EH (cell line): ENCODE results near the gene MYBPC3.

ENCODE experiments used
- DNase-seq: peaks from one replicate; pipeline ENCODE4 v3.0.0-alpha.2; 2015; ENCODE audit warnings: low read depth

The MYBPC3 gene

DNA sequence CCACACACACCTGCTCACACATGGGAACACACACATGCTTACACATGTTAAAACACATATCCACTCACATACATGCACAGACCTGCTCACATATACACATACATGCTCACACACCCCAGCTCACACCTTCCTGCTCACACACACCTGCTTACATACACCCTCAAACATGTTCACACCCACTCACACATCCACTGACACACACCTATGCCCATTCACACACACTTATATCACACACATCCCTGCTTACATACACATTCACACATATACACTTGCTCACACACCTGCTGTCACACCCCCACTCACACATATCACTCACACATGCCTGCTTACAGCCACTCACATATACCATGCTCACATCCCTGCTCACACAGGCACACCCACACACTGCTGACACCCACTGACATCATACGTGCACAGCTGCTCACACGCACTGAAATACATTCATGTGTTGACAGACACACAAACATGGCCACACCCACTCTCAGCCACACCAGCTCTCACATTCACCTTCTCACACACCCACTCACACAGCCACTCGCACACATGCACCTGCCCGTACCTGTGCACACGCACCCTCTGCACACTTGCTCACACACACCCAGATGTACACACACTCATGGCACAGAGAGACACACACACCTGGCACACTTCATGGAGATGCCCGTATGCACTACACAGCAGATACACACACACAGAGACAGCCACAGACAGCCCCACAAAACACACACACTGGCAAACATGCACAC lies 5.7 kb upstream of the MYBPC3 start:
- no peak for DNase-seq

GRCh38 chr11:47356998-47357329 lies 4.5 kb upstream of the MYBPC3 start:
- no peak for DNase-seq

GRCh38 chr11:47356129-47356997 lies 3.9 kb upstream of the MYBPC3 start:
- no peak for DNase-seq

DNA sequence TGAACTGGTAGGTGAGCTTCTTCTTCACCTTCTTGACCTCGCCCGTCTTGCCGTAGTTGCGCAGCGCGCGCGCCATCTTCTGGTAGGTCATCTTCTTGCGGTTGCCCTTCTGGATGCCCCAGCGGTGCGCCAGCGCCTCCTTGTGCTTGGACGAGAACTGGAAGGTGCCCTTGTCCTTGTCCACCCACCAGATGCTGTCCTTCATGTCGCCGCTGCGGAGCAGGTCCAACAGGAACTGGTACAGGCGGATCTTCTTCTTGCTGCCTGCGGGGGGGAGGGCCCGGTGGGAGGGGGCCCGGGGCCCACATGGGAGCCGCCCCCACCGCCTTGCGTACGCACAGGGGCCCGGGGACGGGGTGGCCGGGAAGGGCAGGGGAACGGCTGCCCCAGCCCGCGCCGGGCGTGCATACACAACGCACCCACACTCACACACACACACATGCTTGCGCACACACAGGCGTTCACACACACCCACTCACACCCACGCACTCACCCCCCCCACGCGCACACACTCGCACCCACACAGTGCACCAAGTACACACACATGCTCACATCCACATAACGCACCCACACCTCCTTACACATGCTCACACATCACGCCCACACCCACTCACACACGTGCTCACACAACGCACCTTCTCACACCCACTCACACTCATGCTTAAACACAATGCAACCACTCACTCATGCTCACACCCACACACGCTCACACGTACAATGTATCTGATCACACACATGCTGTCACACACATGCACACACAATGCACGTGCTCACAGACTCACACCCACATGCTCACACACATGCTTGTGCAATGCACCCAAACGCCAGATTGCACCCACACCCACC lies 3.0 kb upstream of the MYBPC3 start:
- peak; percentile 89 for DNase-seq

GRCh38 chr11:47354913-47355282 lies 2.4 kb upstream of the MYBPC3 start:
- no peak for DNase-seq

DNA sequence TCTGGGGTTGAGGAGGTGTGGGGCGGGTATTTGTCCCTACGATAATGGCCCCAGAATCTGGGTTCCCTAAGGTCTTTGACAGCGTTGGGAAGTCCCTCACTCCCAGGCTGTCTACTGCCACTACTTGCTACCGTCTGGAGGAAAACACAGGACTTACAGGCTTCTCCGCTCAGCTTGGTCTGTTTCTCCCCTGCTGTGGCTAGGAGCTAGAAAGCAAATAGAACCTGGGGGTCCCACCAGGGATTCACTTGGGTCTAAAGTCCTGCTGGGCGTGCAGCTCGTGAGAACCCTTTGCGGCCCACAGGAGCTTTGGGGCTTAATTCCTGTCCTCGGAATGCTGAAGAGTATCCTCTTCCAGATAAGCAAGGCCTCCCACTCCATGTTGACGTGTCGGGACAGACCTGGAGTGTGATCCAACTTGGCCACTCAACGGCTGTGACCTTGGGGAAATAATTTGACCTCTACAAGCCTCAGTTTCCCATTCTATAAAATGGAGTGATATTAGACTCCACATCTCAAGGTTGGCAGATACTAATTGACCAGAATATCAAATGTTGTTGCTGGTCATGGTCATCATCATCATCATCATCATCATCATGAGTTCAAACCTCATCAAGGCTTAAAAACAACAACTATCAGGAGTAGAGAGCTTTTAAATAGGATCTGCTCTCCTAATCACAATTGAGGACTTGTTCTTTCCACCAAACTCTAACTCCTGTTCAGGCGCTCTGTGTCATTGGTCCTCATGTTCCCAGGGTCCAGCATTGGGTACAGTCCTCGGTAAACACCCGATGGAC lies 1.7 kb upstream of the MYBPC3 start:
- DNase-seq: no peak

- no peak for DNase-seq
Observed at GRCh38 chr11:47351156-47352126, 1.1 kb downstream of the MYBPC3 start.

DNA sequence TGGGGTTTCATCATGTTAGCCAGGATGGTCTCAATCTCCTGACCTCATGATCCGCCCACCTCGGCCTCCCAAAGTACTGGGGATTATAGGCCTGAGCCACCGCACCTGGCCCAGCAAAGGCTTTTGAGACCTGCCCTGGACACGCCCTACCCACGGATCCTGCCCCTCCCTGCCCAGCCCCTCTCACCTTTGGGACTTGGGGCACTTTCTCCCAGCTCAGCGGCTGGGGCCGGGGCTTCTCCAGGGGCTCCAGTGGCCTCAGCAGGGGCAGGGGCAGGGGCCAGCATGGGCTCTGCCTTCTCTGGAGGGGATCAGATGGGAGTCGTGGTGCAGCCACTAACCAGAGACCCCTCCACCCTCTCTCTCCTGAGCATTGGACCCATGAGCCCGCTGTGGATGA lies 2.2 kb downstream of the MYBPC3 start:
- no peak for DNase-seq

- DNase-seq: no peak
Observed at GRCh38 chr11:47349521-47350095, 2.9 kb downstream of the MYBPC3 start.

GRCh38 chr11:47348859-47349258 lies 3.6 kb downstream of the MYBPC3 start:
- DNase-seq: peak; percentile 35

DNA sequence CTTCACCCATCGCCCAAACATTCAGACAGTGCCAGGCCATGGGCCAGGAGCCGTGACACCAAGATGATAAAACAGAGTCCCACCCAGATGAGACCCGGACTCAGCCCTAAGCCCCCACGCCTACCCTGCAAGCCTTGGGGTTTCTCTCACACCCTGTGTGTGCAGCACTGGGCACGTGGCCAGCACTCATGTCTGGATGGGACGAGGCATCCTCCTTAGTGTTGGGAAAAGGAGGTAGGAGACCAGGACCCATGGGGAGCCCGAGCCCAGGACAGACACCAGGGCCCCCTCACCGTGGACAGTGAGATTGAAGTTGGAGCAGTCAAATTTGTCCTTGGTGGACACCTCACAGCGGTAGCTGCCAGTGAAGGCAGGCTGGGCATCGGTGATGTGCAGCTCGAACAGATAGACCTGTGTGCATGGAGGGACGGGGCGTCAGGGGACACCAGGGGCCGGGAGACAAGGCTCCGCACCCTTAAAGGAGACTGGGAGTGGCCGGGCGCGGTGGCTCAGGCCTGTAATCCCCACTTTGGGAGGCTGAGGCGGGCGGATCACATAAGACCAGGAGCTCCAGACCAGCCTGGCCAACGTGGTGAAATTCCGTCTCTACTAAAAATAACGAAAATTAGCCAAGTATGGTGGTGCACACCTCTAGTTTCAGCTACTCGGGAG lies 4.2 kb downstream of the MYBPC3 start:
- DNase-seq: no peak

DNA sequence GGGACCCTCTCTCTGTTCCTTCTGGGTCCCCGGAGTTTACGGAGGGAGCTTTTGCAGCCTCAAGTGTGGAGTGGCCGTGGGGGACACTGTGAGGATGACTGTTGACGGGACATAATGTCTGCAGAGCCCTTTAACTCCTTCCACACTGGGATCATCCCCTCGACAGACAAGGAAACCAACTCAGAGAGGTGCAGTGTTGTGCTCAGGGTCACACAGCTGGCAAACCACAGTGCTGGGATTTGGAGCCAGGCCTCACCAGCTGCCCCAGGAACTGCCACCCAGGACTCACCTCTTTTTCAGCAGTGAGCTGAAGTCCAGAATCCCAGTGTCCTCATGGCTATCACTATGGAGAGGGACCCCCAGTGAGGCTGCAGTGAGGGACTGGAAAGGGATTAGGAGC lies 5.4 kb downstream of the MYBPC3 start:
- DNase-seq: no peak

- no peak for DNase-seq
Observed at GRCh38 chr11:47345890-47346563, 6.5 kb downstream of the MYBPC3 start.

GRCh38 chr11:47342854-47343253 lies 9.6 kb downstream of the MYBPC3 start:
- DNase-seq: no peak

DNA sequence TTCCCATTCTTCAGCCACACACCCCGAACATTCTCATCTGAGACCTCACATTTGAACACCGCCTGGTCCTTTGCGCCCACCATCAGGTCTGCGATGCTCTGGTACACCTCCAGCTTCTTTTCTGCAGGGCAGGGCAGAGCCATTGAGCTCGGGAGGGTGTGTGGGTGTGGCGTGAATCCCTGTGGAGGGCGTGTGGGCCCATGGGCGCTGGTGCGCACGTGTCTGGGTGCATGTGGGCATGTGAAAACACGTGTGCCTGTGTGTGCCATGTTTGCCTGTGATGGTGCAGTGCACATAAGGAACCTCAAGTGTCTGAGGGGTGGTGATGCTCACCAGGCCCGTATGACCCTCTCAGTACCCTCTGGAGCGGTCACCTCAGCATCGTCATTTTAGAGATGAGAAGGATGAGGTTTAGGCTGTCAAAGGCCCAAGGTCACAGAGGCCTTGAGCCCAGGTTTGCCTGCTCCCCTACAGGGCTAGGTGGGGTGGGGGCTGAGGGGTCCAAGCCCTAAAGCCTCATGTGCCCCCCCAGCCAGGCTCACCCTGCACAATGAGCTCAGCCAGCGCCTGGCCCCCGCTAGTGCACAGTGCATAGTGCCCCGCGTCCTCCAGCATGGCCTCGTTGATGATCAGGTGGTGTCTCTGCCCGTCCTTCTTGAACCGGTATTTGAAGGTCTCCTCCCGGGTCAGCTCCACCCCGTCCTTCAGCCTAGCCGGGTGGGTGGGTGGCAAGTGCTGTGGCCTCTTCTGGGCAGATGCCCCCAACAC lies 10.3 kb downstream of the MYBPC3 start:
- no peak for DNase-seq

DNA sequence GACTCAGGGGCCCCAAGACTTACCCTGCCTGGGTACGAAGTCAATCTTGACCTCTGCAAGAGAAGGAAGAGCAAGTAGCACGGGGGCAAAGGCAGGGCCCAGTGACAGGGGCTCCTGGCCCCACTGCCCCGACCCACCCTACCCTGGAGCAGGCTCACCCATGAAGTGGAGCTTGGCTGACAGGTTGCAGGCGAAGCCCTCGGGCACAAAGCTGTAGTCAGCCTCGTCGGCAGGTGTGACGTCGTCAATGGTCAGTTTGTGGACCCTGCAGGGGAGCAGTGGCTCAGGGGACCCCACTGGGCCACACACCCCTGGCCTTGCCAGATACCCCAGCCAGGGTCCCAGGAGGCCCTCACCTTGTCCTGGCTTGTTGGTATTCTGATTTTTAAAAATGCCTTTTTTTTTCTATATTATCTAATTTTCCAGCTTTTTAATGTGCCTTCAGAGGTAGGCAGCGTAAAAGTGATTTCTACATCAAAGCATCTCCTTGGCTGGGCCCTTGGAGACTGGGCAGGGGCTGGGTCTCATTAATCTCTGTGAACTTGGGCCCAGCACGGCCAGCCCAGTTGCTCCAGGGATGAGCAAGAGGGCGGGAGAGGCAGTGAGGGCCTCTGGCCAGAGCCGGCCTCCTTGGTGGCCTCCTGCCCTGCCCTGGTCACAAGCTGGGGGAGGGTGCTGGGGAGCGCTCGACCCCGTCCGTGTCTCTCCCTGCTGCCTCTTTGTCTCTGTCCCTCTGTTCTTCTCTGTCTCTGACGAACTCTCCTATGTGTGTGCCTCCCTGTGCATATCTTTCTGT lies 11.3 kb downstream of the MYBPC3 start:
- no peak for DNase-seq

DNA sequence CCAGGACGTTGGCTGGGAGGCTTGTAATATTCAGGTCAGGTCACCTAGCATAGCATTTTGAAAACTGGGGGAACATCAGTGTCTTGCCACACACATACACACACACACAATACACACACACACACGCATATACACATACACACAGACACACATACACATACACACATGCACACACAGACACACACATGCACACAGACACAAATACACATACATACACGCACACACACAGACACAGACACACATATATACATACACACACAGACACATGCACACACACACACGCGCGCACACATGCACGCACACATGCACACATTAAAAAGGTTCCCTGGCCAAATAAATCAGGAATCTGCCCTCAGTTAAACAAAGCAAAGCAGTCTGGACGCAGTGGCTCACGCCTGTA lies 12.5 kb downstream of the MYBPC3 start:
- DNase-seq: no peak
